ENCODE measurements around the gene CLTCL1.
"Not testable (repeated sequence)": the region's sequence is repeated elsewhere in the genome, so short reads cannot be mapped to it uniquely, and the experiment has no call there.

CLTCL1 gene

GRCh38 chr22:19174106-19175025 is 117.2 kb downstream of the CLTCL1 start:
- DNase-seq: peak; percentile 68

GRCh38 chr22:19173047-19174035 is 118.2 kb downstream of the CLTCL1 start:
- no peak for DNase-seq

DNA sequence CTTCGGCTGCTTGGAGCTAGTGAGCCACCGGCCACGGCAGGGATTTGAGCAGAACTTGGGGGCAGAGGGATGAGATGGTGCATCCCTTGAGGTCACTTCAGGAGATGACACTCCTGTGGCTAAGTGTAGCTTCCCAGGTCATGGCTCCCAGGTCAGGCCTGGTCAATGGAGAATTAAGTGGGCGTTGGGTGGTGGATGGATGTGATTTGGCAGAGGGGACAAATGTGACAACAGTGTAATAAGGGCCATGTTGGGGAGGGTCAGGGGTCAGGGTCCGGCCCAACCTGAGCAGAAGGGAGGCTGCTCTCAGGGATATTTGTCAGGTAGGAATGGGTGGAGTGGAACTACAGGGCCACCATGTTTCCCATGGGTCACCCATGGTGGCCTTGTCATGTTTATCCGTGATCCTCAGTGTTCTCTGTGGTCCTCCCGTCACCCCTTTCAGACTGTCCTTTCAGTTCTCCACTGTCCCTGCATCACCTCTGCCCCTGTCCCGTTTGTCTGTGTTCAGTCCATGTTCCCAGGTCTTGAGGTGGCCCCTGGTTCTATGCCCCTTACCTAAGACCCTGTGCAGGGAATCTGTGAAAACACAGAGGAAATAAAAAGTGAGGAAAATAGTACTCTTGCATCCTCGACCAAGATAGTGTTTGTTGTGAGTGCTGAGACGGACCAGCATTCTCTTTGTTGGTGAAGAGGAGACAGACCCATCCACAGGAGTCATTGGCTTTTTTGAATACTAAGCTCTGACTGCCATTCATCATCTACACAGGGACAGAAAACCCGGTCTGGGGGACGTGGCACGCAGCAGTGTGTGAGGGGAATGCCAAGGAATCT is 119.1 kb downstream of the CLTCL1 start:
- DNase-seq: no peak

- no peak for DNase-seq
Observed at GRCh38 chr22:19169947-19170318, 121.6 kb downstream of the CLTCL1 start.

DNA sequence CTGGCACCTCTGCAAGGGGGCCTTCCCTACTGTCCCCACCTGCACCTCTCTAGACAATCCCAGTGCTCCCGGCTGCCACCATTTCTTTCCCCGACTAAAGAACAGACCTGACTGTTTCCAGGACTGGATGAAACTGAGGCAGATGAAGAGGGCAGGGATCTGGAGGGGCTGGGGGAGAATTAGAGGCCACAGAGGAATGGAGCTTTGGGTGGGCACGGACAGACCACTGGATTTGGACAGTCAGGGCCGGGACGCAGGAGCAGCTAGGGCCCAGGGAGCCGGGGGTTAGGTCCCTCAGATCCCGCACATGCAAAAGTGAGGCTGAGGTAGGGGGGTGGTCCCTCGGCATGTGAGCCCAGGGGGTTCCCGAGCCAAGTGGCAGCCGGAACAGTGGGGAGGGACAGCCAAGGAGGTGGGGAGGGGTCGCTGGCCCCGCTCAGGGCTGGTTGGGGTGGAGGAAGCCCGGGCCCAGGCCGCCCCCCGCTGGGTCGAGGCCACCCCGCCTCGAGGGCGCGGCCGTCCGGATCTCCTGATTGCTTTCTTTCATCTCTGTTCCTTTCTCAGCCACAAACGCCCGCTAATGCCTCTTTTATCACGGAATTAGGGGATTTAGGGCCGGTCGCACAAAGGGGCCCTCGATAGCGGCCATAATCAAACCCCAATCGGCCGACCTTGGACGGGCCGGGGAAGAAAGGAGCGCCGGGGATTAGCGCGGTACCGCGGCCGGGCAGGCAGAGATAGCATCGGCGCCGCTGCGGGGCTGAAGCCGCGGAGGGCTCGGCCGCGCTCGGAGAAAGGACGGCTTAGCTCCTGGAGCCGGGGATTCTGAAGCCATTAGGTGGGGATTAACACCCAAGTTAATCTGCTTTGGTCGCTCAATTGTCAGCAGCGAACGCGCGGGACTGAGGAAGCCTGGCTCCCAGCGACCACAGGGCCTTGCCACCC is 122.2 kb downstream of the CLTCL1 start:
- no peak for DNase-seq

DNA sequence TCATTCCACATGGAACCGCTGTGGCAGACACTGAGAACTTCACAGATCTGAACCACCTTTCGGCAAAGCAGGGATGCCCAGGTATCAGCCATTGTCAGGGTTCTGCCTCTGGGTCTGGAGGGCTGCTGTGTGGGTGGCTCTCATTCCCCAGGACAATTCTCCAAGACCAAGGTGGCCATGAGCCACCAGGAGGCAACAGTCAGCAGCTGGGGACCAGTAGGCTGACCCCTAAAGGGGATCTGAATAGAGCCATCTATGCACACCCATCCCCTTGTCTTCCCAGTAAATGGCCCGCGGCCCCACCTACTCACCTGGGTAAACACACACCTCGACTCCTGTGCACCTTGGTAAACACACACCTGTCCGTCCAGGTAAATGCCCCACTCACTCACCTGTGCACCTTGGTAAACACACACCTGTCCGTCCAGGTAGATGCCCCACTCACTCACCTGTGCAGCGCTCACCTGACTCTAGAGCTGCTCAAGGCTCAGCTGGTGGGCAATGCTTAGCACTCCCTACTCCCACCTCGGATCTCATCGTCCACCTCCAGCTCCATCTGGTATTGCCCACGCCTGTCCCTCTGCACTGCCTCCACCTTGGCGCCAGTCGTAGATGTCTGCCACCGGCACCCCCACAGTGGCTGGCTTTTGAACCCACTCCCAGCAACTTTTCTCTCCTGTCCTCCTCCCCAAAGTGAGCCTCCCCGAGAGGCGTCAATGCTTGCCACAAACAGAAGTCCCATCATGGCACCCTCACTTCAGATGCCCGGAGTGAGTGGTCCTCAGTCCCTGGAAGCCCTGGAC is 123.2 kb downstream of the CLTCL1 start:
- no peak for DNase-seq

DNA sequence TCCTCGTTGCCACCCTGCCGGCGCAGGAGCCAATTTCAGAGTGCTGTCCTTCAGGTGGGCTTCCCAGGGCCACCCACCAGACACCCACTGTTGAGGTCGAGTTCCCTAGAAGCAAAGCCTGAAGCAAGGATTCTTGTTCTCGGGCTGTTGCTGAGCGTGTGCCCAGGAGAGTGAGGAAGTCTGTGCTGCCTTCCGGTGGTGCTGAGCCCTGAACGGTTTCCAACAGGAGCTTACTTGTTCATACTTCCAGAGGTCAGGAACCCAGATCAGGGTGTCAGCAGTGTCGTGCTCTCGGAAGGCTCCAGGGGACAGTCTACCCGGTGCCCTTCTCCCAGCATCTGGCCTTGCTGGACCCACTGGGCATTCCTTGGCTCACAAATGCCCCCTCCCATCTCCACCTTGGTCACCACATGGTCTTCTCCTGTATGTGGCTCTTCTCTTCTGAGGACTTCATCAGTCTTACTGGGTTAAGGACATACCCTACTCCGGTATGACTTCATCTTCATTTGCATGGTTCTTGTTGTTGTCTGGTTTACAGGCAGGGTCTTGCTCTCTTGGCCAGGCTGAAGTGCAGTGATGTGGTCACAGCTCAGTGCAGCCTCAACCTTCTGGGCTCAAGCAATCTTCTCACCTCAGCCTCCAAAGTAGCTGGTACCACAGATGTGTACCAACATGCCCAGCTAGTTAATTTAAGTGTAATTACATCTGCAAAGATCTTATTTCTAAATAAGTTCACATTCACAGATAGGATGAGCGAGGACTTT is 124.2 kb downstream of the CLTCL1 start:
- DNase-seq: no peak

DNA sequence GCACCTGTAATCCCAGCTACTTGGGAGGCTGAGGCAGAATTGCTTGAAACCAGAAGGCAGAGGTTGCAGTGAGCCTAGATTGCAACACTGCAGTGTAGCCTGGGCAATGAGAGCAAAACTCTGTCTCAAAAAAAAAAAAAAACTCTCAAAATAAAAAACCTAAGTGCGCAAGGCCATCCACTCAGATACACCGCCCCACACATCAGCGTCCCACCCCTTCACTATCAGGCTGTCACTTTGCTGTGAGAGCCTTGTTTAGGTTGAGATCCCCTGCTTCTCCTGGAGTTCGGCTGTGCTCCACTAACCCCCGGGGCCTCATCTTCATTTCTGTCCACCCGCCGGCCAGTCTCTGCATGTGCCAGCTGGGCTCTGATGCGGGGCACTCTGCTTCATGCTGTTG is 125.1 kb downstream of the CLTCL1 start:
- DNase-seq: no peak

- DNase-seq: no peak
Observed at GRCh38 chr22:19164425-19164824, 127.1 kb downstream of the CLTCL1 start.

- not testable (repeated sequence) for DNase-seq
Observed at GRCh38 chr22:19158649-19159048, 132.9 kb downstream of the CLTCL1 start.

DNA sequence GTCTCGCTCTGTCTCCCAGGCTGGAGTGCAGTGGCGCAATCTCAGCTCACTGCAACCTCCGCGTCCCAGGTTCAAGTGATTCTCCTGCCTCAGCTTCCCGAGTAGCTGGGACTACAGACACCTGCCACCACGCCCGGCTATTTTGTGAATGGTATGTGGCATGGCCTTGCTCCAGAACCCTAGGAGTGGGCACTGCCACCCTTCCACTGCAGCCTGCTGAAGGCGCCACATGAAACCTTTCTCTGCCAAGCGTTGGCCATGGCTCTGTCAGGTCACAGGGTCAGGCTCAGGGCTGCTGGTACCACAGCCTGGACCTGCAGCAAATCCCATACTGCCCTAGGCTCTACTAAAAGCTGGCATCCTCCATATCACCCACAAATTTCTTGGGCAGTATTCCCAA is 135.4 kb downstream of the CLTCL1 start:
- DNase-seq: not testable (repeated sequence)

- DNase-seq: no peak
Observed at GRCh38 chr22:19152942-19153883, 138.3 kb downstream of the CLTCL1 start.

DNA sequence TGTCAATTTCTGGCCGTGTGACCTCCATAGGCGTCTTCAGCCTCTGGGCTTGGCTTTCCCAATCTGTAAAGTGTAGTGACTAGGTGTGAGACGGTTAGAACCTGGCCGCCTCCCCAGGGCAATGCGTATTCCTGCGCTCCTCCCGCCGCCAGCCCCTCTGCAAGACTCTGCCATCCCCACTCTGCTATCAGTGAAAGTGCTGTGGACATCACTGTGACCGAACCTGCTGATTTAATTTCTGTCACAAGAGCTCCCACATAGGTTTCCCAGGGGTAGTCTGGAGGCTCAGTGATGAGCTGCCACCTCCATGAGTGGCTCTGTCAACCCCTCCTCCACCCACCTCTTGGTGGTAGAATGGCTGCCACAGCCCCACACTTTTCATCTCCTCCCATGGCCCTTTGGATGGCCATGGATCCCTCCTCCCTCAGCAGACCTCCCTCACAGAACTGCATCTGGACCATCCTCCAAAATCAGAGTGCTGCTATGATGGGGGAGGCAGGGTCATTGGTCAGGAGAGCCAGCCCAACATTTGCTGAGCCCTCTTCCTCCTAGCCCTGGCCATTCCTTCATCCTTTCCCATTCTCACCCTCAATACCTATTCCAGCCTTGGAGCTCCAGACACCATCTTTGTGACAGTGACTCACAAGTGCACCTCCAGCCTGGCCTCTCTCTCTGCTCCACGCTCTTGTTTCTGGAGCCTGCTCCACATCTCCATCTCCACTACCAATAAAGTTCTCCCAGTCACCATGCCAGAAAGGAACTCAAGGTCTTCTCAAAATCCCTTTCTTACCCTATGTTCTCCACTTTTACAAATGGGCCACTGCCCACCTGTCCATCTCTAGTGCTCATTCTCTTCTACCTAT is 140.0 kb downstream of the CLTCL1 start:
- DNase-seq: no peak

DNA sequence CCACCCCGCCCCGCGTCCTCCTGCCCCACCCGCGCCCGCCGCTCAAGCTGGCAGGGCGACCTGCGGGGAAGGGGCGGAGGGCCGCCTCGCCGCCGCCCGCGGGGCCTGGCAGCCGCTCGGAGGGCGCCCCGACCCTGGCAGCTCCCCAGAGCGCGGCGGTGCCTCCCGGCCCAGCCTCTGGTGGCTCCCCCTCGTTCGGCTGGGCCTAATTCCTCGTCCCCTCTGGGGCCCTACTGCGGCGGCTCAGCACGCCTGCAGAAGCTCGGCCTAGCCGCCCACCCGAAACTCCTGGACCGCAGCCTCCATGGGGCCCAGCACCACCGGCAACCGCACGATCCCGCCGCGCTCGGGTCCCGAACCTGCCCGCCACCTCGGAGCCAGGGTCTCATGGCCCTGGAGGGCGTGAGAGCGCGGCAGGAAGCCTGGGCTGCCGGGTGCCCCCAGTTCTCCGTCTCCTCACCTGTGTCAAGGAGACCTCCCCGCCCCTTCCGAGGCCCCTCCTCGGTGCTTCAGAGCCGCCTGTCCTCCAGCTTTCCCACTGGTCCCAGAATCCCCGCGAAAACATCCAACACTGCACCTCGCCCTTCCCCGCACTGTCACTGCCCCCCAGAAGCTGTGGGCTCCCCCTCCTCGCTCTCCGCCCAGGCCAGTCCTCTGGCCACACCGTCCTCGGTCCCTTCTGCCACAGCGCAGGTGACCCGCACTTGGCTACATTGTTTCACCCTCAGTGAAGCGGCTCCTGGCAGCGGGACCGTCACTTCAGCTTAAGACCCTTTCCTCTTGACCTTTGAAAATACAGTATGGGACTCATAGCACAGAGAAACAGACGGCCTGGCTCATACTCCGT is 140.8 kb downstream of the CLTCL1 start:
- no peak for DNase-seq

DNA sequence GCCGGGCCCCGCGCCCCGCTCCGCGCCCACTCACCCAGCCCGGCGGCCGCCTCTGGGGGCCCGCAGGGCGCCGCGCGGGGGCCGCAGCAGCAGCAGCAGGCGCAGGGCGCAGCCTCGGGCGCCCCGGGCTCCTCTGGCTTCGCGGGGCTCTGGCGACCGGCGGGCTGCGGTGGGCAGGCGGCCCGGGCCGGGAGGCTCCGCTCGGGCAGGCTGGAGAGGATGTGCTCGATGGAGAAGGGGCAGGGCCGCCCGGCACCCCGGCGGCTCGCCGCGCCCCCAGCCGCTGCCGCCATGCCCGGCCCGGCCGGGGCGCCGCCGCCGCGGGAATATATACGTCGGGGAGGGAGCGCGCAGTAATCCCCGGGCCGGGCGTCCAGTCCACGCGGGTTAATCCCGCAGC is 141.5 kb downstream of the CLTCL1 start, which contains the start of gene GSC2:
Gene GSC2, minus strand, starts transcription at position 302 of the 400 bp plus-strand sequence. Its CDS starts 9 bp downstream, at position 293.
- DNase-seq: no peak

Measured in fibroblast of upper back skin (primary cell).